Endothelial cell of umbilical vein (primary cell): ENCODE results near the gene CSGALNACT2. TPM values are rescaled to one million over a fixed set of nuclear protein-coding genes. Genes with fewer than 3 reads are reported as not detected.

Source experiments
- BruUV-seq: library from RNA; stranded (reverse); fragments of 400-500 nt; replicated peaks from 2 replicates; lab custom pipeline; 2021; lab: Mats Ljungman, UMichigan
- CTCF ChIA-PET: fragments of 300-600, 350-600 bp; sonication (Branson Sonifier 250); formaldehyde crosslinking; loops from one replicate; lab custom pipeline; 2021; ENCODE audit warnings: antibody characterized with exemption, inconsistent platforms; lab: Charles Lee
- POLR2A ChIA-PET: fragments of 300-600, 350-600 bp; sonication (Branson Sonifier 250); formaldehyde crosslinking; loops from one replicate; lab custom pipeline; 2021; ENCODE audit warnings: antibody characterized with exemption, inconsistent platforms; lab: Charles Lee
- DNase-seq: peaks from one replicate; pipeline ENCODE4 v3.0.0-alpha.2; 2011; ENCODE audit warnings: low read depth, low spot score
- FAIRE-seq: peaks from 2 replicates; lab custom pipeline; 2011; peaks lifted over from hg19 to GRCh38; lab: Jason Lieb, UNC
- H2AFZ ChIP-seq: 2 replicates; pipeline ENCODE4 v1.6.0; 2012; ENCODE audit warnings: low read depth, low read length, control low read depth, inconsistent platforms
- H3K27ac ChIP-seq: 2 replicates; pipeline ENCODE4 v1.5.1; 2011; ENCODE audit warnings: low read depth, mild to moderate bottlenecking, control low read depth, low read length, moderate library complexity; ENCODE audit not compliant: insufficient read depth
- H3K27me3 ChIP-seq, 2 experiments: 2 replicates each; pipeline versions ENCODE4 v1.6.0 to v1.6.1; 2011; ENCODE audit warnings: low read length in 2 of 2, mixed read lengths in 1 of 2; ENCODE audit not compliant: control insufficient read depth in 2 of 2, insufficient read depth in 2 of 2
- H3K36me3 ChIP-seq, 2 experiments: 2 replicates in 1 of 2; 3 replicates in 1 of 2; pipeline ENCODE4 v1.5.1; 2011; ENCODE audit warnings: low read length in 2 of 2, mild to moderate bottlenecking in 1 of 2, moderate library complexity in 1 of 2; ENCODE audit not compliant: control insufficient read depth in 2 of 2, insufficient read depth in 2 of 2; ENCODE audit errors: extremely low read depth in 1 of 2
- H3K4me1 ChIP-seq: 3 replicates; pipeline ENCODE4 v1.5.1; 2011; ENCODE audit warnings: mild to moderate bottlenecking, low read length; ENCODE audit not compliant: control insufficient read depth, insufficient read depth; ENCODE audit errors: extremely low read depth
- H3K4me2 ChIP-seq: 2 replicates; pipeline ENCODE4 v1.6.1; 2011; ENCODE audit warnings: low read length, control low read depth, mixed read lengths; ENCODE audit not compliant: insufficient read depth
- H3K4me3 ChIP-seq, 3 experiments: fragments of 200-600 bp in 1 of 3; sonication (generic), shearing (Covaris generic) in 1 of 3; replicated peaks in 1 of 3; 2 replicates each; pipeline ENCODE4 v1.5.1; 2011 to 2016; ENCODE audit warnings: control low read depth in 3 of 3, low read length in 3 of 3, mild to moderate bottlenecking in 2 of 3, inconsistent platforms in 1 of 3, low read depth in 1 of 3, moderate library complexity in 1 of 3; ENCODE audit not compliant: insufficient read depth in 1 of 3
- H3K79me2 ChIP-seq: 2 replicates; pipeline ENCODE4 v1.6.0; 2012; ENCODE audit warnings: low read length, inconsistent platforms; ENCODE audit not compliant: control insufficient read depth, insufficient read depth
- H3K9ac ChIP-seq: replicated peaks from 2 replicates; pipeline ENCODE3; 2011; ENCODE audit warnings: low read length, control low read depth; ENCODE audit not compliant: insufficient read depth; ENCODE audit errors: extremely low read depth
- H3K9me1 ChIP-seq: replicated peaks from 3 replicates; pipeline ENCODE4 v1.6.0; 2011; ENCODE audit warnings: mild to moderate bottlenecking, low read length; ENCODE audit not compliant: control insufficient read depth, insufficient read depth; ENCODE audit errors: extremely low read depth
- H3K9me3 ChIP-seq: replicated peaks from 2 replicates; pipeline ENCODE4 v1.5.1; 2012; ENCODE audit warnings: low read length, inconsistent platforms; ENCODE audit not compliant: control insufficient read depth, insufficient read depth
- H4K20me1 ChIP-seq: replicated peaks from 2 replicates; pipeline ENCODE3; 2011; ENCODE audit warnings: mild to moderate bottlenecking, low read length; ENCODE audit not compliant: control insufficient read depth, insufficient read depth; ENCODE audit errors: extremely low read depth
- CTCF ChIP-seq, 2 donors: IDR thresholded peaks; 1 replicate in 1 of 2; 2 replicates in 1 of 2; pipeline ENCODE4 v1.5.1; 2011; ENCODE audit warnings: low read length in 2 of 2, mild to moderate bottlenecking in 2 of 2, moderate library complexity in 2 of 2, control low read depth in 1 of 2, inconsistent platforms in 1 of 2, low read depth in 1 of 2; ENCODE audit not compliant: insufficient read depth in 1 of 2; ENCODE audit errors: extremely low read depth in 1 of 2
- EZH2 ChIP-seq: IDR thresholded peaks from 2 replicates; pipeline ENCODE4 v1.6.1; 2012; ENCODE audit warnings: borderline replicate concordance, low read depth, mild to moderate bottlenecking, moderate library complexity, low read length, inconsistent platforms; ENCODE audit not compliant: severe bottlenecking
- FOS ChIP-seq: IDR thresholded peaks from 2 replicates; pipeline ENCODE4 v1.6.1; 2011; ENCODE audit warnings: mild to moderate bottlenecking, low read length, moderate library complexity, borderline replicate concordance; ENCODE audit not compliant: insufficient read depth
- GATA2 ChIP-seq: IDR thresholded peaks from 2 replicates; pipeline ENCODE4 v1.7.0; 2011; ENCODE audit warnings: low read depth, mild to moderate bottlenecking, moderate library complexity, mixed read lengths, low read length; ENCODE audit not compliant: insufficient read length, insufficient read depth
- JUN ChIP-seq: IDR thresholded peaks from 2 replicates; pipeline ENCODE4 v1.6.1; 2011; ENCODE audit warnings: borderline replicate concordance, low read depth; ENCODE audit not compliant: insufficient read length, insufficient read depth
- MAX ChIP-seq: IDR thresholded peaks from 2 replicates; pipeline ENCODE4 v1.6.1; 2011; ENCODE audit not compliant: insufficient read depth, insufficient read length
- MYC ChIP-seq: IDR thresholded peaks from one replicate; pipeline ENCODE4 v1.6.1; 2011; ENCODE audit warnings: mild to moderate bottlenecking, low read depth, low read length
- POLR2A ChIP-seq: IDR thresholded peaks from 2 replicates; pipeline ENCODE4 v1.6.1; 2012; ENCODE audit warnings: low read depth, mild to moderate bottlenecking, control low read depth, low read length
- POLR2AphosphoS5 ChIP-seq: IDR thresholded peaks from 2 replicates; pipeline ENCODE4 v1.6.1; 2012; ENCODE audit warnings: low read depth, mild to moderate bottlenecking, control low read depth, low read length, moderate library complexity; ENCODE audit not compliant: insufficient read depth
- dilution Hi-C: fragments of 300-500 bp; cut with MboI; formaldehyde crosslinking; loops from one replicate; pipeline ENCODE4 v1.15.0; 2019; ENCODE audit warnings: low sequenced_read_pairs; ENCODE audit not compliant: extremely low pct_ligation_motif_present
- intact Hi-C: fragments of 100-400 bp; cut with micrococcal nuclease; formaldehyde crosslinking; loops from one replicate; pipeline ENCODE4 v1.10.0; 2022
- polyA plus RNA-seq, 4 experiments: library from polyadenylated mRNA; depleted of rRNA in 3 of 4; stranded (reverse) in 3 of 4; unstranded in 1 of 4; fragments of >200 nt; gene quantifications; 2 replicates each; pipeline versions ENCODE4 v1.2.1 to v1.2.3, GENCODE V29; 2011 to 2012; ENCODE audit warnings: missing spikeins in 1 of 4
- total RNA-seq: library from RNA; stranded (reverse); gene quantifications from 2 replicates; pipeline ENCODE4 v1.2.3, GENCODE V29; 2021

The CSGALNACT2 gene
- total and polyA plus RNA-seq, 2 donors (not counting 3 experiments of a cell fraction or from before 2014, with no cell fraction given), result 9.7 to 17.7 TPM

DNA sequence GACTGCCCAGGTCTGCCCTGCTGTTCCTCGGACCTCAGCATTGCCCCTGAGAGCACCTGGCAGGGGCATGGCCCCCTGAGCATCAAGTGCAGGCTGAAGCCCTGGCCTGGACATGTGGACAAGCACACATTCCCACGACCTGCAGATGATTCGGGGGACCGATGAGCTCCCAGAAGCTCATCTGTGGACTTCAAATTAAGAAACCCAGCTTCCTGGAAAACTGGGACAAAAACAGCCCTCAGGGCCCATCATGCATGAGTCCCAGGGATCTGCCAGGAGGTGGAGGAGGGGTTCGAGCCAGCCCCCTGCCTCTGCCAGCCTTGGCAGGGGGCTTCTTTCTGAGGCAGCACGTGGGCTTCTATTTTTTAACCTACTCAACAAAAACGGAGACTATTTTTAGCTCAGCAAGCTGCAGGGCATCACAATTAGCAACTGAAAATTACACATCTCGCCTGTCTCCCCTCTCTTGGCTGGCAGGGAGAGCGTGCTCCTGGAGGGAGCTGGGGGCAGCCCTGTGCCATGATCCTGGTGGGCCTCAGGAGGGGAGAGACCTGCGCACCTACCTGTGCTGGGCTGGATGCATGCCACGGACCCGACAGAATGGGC is 76.8 kb downstream of the CSGALNACT2 start:
- POLR2A ChIA-PET, result no interaction called here
- TF ChIP-seq EZH2, result no peak
- no peak for TF ChIP-seq POLR2AphosphoS5
- no peak for TF ChIP-seq MYC
- no peak for TF ChIP-seq GATA2
- TF ChIP-seq JUN, result no peak
- no peak for TF ChIP-seq CTCF (IDR thresholded peaks at IDR 0.05; ENCODE audit: extremely low read depth in 1 of 2, insufficient read depth in 1 of 2, low read depth in 1 of 2, low read length in 2 of 2)
- no peak for TF ChIP-seq MAX
- TF ChIP-seq POLR2A, result no peak
- TF ChIP-seq FOS, result no peak
- CTCF ChIA-PET, result interaction anchor here (1.0 kb wide), 1 partner anchor 10 kb away, joined by 4 read pairs; no protein-coding TSS in a partner anchor

More for the DNA sequence above, 76.8 kb downstream of the CSGALNACT2 start:
- H4K20me1 ChIP-seq, result no peaks in the 10 kb centered on the region
- H3K27me3 ChIP-seq, result no peaks in the 10 kb centered on the region
- FAIRE-seq (no peak), DNase-seq (no peak)
- no peak overlapping the region for H3K27ac ChIP-seq
- no peaks in the 10 kb centered on the region for H3K36me3 ChIP-seq
- H3K9me3 ChIP-seq, result no peaks in the 10 kb centered on the region
- H3K4me1 ChIP-seq, result no peaks in the 10 kb centered on the region
- intact Hi-C loops, result no loop called here
- H3K4me3 ChIP-seq, result no peak overlapping the region
- no peaks in the 10 kb centered on the region for H3K79me2 ChIP-seq
- dilution Hi-C loops, result no loop called here
- no peak overlapping the region for H3K9ac ChIP-seq
- no peak overlapping the region for H2AFZ ChIP-seq
- no TSS peak for BruUV-seq
- H3K4me2 ChIP-seq, result no peak overlapping the region
- H3K9me1 ChIP-seq, result no peaks in the 10 kb centered on the region
